Mesothelial cell of epicardium (in vitro differentiated cells): Measurements from ENCODE around the gene OLIG3. TPM values are rescaled to one million over a fixed set of nuclear protein-coding genes. Genes with fewer than 3 reads are reported as not detected.

Source experiments
- DNase-seq, 2 experiments: peaks; one replicate each; pipeline ENCODE4 v3.0.0; 2021; ENCODE audit warnings: low spot score in 2 of 2; ENCODE audit not compliant: unreplicated experiment in 2 of 2
- H3K27ac Mint-ChIP-seq: 2 replicates; pipeline ENCODE4 v1.8.0; 2021; ENCODE audit warnings: mixed read lengths
- H3K27me3 Mint-ChIP-seq: 2 replicates; pipeline ENCODE4 v1.8.0; 2021; ENCODE audit warnings: low read depth, mixed read lengths
- H3K36me3 Mint-ChIP-seq: 2 replicates; pipeline ENCODE4 v1.8.0; 2021; ENCODE audit warnings: mixed read lengths
- H3K4me1 Mint-ChIP-seq: 2 replicates; pipeline ENCODE4 v1.8.0; 2021; ENCODE audit warnings: mixed read lengths
- H3K4me3 Mint-ChIP-seq: 2 replicates; pipeline ENCODE4 v1.8.0; 2021; ENCODE audit warnings: mild to moderate bottlenecking, moderate library complexity, mixed read lengths
- H3K9me3 Mint-ChIP-seq: 2 replicates; pipeline ENCODE4 v1.8.0; 2021; ENCODE audit warnings: mixed read lengths
- CTCF ChIP-seq: fragments of 200-600 bp; sonication (generic); IDR thresholded peaks from one replicate; pipeline ENCODE4 v1.5.0; 2021; ENCODE audit warnings: antibody characterized with exemption; ENCODE audit not compliant: unreplicated experiment
- total RNA-seq: library from RNA; stranded (reverse); gene quantifications from 3 replicates; pipeline ENCODE4 v1.2.1, GENCODE V29; 2021

Gene OLIG3
- total RNA-seq, 1 donor from 2014 or later, result 0.34 TPM

GRCh38 chr6:137487181-137487868 is 6.9 kb downstream of the OLIG3 start:
- Mint-ChIP-seq H3K27me3 (peaks cover 100% of the 10 kb centered on the region), H3K4me1 (peaks cover 18% of the 10 kb centered on the region), H3K4me3 (no peak overlapping the region), H3K36me3 (no peaks in the 10 kb centered on the region), H3K9me3 (no peaks in the 10 kb centered on the region), H3K27ac (no peak overlapping the region)
- no peak for DNase-seq
- TF ChIP-seq CTCF, result no peak

GRCh38 chr6:137486416-137486815 is 7.8 kb downstream of the OLIG3 start:
- Mint-ChIP-seq H3K27me3 (peaks cover 99% of the 10 kb centered on the region), H3K9me3 (no peaks in the 10 kb centered on the region), H3K36me3 (no peaks in the 10 kb centered on the region), H3K27ac (no peak overlapping the region), H3K4me1 (peaks cover 18% of the 10 kb centered on the region), H3K4me3 (no peak overlapping the region)
- no peak for DNase-seq
- no peak for TF ChIP-seq CTCF

GRCh38 chr6:137480431-137480830 is 13.8 kb downstream of the OLIG3 start:
- no peaks in the 10 kb centered on the region for H3K9me3 Mint-ChIP-seq
- H3K4me3 Mint-ChIP-seq, result no peak overlapping the region
- DNase-seq, result no peak
- H3K36me3 Mint-ChIP-seq, result no peaks in the 10 kb centered on the region
- no peak overlapping the region for H3K27ac Mint-ChIP-seq
- H3K27me3 Mint-ChIP-seq, result peaks cover 89% of the 10 kb centered on the region
- no peak for TF ChIP-seq CTCF
- no peaks in the 10 kb centered on the region for H3K4me1 Mint-ChIP-seq

GRCh38 chr6:137475103-137475502 is 19.1 kb downstream of the OLIG3 start:
- H3K9me3 Mint-ChIP-seq, result no peaks in the 10 kb centered on the region
- no peaks in the 10 kb centered on the region for H3K4me1 Mint-ChIP-seq
- peaks cover 86% of the 10 kb centered on the region for H3K27me3 Mint-ChIP-seq
- no peak for DNase-seq
- TF ChIP-seq CTCF, result no peak
- no peak overlapping the region for H3K4me3 Mint-ChIP-seq
- H3K27ac Mint-ChIP-seq, result no peak overlapping the region
- H3K36me3 Mint-ChIP-seq, result no peaks in the 10 kb centered on the region

GRCh38 chr6:137473598-137473997 is 20.6 kb downstream of the OLIG3 start:
- no peak for TF ChIP-seq CTCF
- Mint-ChIP-seq H3K27ac (no peak overlapping the region), H3K4me3 (no peak overlapping the region), H3K27me3 (peaks cover 73% of the 10 kb centered on the region), H3K4me1 (no peaks in the 10 kb centered on the region), H3K36me3 (no peaks in the 10 kb centered on the region), H3K9me3 (no peaks in the 10 kb centered on the region)
- DNase-seq, result no peak
